Activated CD4-positive, alpha-beta T cell treated with anti-CD3 and anti-CD28 coated beads for 1 hour (primary cell): ENCODE measurements around the gene TES.
"Not testable (repeated sequence)": the region's sequence is repeated elsewhere in the genome, so short reads cannot be mapped to it uniquely, and the experiment has no call there.

Experiments
- DNase-seq: peaks from one replicate; pipeline ENCODE4 v3.0.0-alpha.2; 2020

TES gene

GRCh38 chr7:116224492-116225098 lies 14.3 kb downstream of the TES start:
- no peak for DNase-seq

GRCh38 chr7:116225860-116226259 lies 15.5 kb downstream of the TES start:
- no peak for DNase-seq

DNA sequence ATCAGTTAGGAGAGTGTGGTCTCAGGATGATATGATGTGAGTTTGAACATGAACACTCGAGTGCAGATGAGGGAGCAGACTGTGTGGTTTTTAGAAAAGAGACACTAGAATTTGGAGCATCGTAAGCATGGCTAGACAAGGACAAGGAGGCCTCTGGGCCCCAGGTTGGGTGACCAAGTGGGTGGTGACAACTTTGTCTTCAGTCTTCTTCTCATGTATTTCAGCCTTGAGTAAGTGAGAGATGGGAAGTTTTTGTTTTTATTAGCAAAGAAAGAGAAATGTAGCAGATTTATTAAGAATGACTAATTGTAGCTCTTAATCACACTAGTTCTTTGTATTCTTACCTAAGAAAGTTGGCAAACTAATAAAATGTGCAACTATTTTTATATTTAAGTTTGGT lies 16.3 kb downstream of the TES start:
- DNase-seq, result no peak

DNA sequence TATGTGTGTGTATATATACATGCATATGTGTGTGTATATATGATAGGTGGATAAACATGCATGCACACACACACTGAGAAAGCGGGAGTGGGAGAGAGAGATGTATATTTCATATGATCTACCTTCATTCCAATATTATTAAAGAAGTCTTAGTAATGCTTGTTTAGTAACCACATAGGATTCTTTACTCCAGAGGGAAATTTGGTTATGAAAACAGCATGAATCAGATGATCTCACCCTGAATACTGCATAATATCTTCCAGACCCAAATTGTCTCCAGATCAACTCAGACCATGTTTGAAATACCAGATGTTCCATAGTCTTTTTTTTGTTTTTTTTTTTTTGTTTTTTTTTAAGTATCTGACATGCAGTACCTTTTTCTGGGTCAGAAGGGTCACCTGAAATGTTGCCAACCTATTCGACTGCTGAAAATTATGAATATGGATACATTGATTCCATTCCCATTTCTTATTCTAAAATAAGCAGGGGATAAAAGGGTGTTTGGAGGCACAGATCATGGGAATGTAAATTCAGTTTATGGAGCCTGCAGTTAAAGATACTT lies 17.4 kb downstream of the TES start:
- no peak for DNase-seq

DNA sequence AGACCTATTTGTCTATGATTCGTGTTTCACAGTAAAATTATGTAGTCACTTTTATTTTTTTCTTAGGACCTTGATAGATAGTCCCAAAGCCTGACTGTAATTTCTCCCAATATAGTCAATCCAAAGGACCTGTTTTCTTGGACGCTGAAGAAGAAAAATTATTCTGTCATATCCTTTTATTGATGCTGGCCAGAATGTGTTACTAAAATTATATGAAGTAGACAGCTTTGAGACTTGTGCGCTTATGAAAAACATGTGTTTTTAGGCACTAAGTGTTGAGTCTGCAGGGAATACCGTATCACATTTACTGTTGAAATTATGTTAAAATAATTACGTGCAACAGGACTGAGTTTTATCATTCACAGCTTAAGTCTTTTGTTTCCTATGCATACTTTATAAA lies 17.9 kb downstream of the TES start:
- no peak for DNase-seq

DNA sequence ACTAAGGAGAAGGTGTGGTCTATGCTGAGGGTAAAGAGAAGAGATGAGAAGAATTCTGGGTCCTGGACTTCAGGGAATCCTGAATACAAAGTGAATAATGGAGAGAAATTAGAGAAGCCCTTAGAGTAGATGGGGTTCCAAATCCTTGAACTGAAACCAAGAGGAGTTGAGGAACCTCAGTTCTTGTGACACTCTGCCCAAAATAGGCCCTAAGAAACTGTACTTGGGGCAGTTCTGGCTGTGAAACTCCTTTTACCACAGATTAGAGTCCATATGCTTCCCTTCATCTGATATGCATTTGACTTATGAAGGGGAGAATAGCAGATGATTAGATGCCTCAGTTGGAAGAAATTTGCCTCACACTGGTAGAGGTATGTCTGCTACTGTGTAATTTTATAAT lies 19.0 kb downstream of the TES start:
- DNase-seq, result no peak

- DNase-seq, result no peak
These were observed 20.1 kb downstream of the TES start for GRCh38 chr7:116230191-116231005.

DNA sequence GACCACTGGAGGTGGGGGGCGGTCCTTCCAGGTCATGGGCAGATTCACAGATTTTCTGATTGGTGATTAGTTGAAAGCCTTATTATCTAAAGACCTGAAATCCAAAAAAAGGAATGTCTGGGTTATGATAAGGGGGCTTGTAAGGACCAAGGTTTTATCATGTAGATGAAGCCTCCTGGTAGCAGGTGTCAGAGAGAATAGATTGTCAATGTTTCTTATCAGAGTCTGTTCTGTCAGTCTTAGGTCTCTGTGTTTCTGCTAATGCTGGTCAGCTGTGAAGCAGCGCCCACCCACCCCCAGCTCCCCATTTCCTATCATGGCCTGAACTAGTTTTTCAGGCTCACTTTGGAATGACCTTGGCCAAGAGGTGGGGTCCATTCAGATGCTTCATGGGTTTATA lies 21.2 kb downstream of the TES start:
- no peak for DNase-seq

DNA sequence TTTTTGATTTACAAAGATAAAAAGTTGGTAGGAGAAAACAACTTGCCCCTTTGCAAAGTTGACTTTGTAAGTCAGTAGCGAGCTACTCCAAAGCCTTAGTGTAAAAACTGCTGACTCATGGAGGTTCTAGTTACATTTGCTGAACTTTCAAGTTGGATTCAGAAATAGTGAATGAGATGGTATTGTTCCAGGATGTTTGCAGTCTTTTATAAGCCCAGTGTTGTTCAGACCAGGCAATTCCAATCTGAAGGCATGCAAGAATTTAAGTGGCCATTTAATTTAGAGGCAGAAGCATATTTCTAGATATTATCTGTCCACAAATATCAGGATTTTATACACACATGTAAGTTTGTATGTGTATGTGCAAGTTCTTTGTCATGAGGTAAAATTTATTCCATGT lies 21.6 kb downstream of the TES start:
- no peak for DNase-seq

DNA sequence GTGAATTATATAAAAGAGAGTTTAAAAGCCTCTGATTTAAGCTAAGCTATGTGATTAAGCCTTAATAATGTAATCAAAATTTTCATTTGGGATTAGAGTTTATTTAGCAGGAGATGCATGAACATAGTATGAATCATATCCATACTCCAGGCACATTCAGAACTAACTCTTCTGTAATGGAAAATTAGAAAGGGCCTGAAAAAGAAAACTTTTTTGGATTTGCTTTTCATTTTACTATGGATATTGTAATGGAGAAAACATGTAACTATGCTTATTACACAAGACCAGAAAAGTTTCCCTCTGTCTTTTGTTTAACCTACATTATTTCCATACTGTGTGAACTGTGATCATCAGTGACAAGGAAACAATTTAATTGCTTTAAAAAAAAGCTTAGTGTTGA lies 22.0 kb downstream of the TES start:
- no peak for DNase-seq

DNA sequence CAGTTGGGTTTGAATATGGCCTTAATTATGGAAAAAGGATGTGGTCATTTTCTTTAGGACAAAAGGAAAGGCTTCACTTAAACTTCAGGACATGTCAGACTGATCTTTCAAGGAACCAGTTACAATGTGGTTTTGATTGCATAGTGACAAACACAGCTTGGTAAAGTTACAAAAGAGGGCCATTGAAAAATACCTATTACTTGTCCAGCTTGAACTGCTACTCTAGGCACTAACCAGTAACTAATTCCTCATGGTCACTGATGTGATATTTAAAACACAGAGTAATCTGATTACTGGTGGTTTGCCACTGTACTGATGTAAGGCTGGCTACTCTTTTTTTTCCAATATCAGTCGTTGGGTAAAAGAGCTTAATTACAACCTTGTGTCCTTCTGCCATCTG lies 22.6 kb downstream of the TES start:
- DNase-seq, result no peak

DNA sequence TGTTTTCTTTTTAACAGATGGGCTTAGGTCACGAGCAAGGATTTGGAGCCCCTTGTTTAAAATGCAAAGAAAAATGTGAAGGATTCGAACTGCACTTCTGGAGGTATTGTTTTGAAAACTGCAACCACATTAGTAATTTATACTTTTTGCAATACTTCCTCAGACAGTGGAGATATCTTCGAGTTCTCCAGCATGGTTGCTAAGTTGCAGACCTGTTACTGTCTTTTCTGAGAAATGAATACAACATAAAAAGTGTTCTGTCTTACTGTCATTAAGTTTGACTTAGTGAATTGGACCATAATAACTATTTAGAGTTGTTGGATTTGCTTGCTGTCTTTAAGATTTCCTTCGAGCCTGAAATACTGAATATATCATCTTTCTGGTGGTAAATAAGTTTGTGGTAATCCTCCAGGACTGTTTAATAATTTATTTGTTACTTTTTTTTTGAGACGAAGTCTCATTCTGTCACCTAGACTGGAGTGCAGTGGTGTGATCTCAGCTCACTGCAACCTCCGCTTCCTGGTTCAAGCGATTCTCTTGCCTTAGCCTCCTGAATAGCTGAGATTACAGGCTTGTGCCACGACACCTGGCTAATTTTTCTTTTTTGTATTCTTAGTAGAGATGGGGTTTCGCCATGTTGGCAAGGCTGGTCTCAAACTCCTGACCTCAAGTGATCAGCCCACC lies 24.3 kb downstream of the TES start:
- no peak for DNase-seq

- DNase-seq, result no peak
These were observed 25.0 kb downstream of the TES start for GRCh38 chr7:116235380-116235779.

DNA sequence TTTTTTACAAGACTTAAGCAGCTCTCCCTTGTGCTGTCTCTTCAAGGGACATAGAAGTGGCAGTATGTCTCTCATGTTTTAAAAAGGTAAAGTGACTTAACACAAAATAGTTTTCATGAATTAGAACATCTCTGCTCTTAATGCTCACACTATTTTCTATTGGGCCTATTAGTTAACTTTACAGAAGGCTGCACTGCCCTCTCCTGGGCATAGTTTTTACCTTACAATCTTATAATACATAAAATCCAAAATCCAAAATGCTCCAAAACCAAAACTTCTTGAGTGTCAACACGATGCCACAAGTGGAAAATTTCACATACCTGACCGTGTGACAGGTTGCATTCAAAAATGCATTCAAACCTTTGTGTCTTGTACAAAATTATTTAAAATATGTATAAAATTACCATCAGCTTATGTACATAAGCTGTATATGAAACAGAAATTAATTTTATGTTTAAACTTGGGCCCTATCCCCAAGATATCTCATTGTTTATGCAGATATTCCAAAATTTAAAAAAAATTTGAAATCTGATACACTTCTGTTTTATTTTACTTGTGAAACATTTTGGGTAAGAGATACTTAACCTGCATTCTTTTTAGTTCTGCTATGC lies 25.8 kb downstream of the TES start:
- DNase-seq, result peak; percentile 25

DNA sequence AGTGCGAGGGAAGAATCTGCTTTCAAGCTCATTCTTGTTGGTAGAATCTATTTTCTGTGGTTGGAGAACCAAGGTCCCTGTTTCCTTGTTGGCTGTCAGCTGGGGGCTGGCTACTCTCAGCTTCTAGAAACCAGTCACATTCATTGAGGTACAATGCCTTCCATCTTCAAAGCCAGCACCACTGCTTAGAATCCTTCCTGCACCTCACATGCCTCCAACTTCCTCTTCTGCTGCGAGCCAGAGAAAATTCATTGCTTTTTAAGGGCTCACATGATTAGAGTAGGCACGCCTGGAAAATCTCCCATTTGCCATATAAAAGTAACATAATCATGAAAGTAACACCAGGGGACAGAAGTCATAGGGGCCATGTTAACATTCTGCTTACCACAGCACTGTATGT lies 28.7 kb downstream of the TES start:
- no peak for DNase-seq

DNA sequence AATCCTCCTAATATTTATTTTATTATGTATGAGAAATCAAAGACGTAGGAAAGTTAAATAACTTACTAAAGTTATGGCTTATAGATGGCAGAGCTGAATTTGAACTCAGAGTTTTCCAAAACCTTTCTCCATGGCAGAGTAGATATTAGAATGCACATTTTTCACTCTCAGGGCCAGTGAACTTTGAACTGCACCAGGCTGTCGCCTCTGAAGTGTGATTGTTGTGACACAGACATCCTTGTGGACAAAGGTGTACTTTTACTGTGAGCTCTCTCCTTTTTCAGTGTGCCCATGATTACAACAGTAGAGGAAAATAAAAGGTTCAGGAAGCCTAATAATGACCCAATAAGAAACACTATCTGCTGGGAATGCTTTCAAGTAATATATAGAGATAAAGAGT lies 29.1 kb downstream of the TES start:
- no peak for DNase-seq

DNA sequence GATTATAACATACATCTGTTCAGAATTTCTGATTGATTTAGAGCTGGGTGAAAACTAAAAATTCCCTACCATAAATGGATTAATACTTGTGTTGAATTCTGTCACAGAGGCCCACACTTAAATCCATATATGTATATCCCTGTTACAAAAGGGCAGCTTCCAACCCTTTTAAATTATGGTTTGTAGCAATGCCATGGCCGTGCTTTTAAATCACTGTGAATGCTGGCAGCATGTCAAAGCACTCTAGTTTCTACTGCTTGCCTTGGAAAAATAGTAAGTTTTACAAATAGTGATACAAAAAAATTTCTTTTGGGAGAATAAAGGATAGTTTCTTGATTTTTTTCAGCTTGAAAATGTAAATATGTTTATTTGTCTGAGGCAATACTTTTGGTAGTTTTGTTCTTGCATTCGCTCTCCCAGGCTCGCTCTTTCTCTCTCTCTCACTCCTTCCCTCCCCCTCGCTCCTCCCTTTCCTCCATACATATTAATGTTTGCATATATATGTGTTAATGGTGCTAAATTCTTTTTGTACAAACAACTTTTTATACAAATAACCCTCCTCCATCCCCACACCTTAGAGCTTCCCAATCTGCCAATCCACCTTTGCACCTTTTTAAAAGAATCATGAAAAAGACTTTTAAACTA lies 29.8 kb downstream of the TES start:
- no peak for DNase-seq

DNA sequence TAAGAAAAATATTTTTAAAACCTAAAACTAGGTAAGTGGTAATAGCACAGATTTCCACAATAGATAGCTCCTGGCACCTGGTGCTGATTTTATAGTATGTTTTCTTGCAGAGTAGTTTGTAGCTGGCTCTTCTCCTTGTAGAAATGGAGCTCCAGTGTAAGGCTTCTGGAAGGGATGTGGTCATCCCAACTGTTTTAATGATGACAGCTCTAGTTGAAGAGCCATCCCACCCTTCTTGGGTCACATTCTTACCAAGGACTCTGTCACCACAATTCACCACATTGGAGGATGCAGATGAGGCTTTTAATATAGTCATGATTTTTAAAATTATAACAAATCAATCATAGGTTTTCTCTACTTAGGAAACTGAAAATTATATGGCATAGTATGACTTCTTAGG lies 31.0 kb downstream of the TES start:
- no peak for DNase-seq

- no peak for DNase-seq
These were observed 31.8 kb downstream of the TES start for GRCh38 chr7:116242178-116242577.

DNA sequence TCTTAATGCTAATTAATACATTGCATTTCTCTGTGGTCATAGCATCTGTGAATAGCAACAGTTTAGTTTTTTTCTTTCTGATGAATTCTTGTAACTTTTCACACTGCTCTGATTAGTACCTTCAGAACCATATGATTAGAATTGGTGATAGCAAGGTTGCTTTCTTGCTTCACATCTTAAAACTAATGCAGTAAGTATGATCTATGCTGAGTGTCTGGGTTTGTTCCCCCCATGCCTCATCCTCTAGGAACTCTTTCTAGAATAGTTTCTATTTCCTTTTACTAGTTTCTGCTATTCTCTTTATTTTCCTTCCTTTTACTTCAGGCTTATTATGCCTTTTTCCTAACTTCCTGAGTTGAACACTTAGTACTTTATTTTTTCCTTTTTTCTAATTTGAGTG lies 32.4 kb downstream of the TES start:
- DNase-seq, result no peak

DNA sequence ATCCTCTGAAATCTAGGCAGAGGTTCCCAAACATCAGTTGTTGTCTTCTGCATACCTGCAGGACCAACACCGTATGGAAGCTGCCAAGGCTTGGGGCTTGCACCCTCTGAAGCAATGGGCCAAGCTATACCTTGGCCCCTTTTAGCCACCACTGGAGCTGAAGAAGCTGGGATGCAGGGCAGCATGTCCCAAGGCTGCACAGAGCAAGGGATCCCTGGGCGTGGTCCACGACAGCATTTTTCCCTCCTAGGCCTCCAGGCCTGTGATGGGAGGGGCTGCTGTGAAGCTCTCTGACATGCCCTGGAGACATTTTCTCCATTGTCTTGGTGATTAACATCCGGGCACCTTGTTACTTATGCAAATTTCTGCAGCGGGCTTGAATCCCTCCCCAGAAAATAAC lies 34.5 kb downstream of the TES start:
- not testable (repeated sequence) for DNase-seq

- DNase-seq, result no peak
These were observed 36.0 kb downstream of the TES start for GRCh38 chr7:116246357-116246756.

DNA sequence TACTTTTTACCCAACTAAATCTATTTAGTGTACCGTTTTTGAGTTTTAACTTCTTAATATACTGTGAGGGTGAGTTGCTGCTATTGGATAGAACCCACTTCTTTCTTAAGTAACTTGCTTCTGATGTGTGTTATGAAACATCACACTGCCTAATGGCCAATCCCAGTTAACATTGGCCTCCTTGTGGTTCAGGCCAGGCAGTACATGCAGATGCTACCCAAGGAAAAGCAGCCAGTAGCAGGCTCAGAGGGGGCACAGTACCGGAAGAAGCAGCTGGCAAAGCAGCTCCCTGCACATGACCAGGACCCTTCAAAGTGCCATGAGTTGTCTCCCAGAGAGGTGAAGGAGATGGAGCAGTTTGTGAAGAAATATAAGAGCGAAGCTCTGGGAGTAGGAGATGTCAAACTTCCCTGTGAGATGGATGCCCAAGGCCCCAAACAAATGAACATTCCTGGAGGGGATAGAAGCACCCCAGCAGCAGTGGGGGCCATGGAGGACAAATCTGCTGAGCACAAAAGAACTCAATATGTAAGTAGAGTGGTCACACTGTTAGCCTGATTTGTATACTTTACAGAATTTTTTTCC lies 39.7 kb downstream of the TES start:
- DNase-seq, result no peak
